OCI-M2 (cell line): ENCODE results near the gene EIF3D.

Experiments
- DNase-seq: peaks from one replicate; lab custom pipeline; 2025; ENCODE audit not compliant: unreplicated experiment; lab: John Stamatoyannopoulos, UW

Gene EIF3D

DNA sequence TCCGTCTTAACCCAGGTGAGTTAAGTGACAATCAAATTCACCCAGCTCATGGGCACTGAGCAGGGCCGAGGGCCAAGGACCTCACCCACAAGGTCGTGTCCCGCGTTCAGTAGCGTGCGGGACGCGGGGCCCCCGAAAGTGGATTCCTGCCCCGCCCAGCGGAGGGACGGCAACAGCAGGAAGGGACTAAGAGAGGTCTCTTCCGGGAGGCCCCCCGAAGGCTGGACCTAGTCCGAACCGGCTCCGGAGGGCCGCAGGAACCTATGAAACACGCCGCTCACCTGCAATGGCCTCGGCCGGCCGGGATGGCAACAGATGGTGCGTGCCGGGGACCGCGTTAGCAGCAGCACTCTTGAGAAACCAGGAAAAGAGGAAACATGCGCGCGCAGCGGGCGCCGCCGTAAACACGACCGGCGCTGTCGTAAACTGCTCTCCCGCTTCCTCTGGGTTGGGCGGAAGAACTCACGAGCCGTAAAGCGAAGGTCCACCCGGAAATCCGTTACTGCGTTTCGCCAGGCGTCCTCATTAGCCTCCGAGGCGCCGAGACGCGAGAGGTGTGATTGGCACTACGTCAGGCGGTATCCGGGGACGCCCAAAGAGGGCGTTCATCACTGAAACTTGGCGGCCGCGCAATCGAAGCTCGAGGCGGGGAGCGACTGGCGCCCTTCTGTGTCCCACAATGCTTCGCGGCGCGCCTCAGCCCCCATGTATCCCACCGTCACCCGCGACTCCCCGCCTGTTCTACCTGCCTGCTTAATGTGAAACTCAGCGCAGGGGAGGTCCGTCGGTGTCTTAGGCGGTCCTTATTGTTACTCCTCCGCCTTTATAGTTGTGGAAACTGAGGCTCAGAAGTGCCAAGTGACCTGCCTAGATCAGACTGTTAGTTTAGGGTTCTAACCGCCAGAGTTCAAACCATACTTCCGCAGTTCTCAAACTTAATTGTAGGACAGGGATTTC, at the start of gene EIF3D:
Gene EIF3D, minus strand, starts transcription at position 372 of the 957 bp plus-strand sequence. CDS start 3,045 bp downstream, outside the sequence.
- peak; percentile 92 for DNase-seq

- no peak for DNase-seq
These were observed 49.7 kb upstream of the EIF3D start for GRCh38 chr22:36578619-36579018.

- DNase-seq = no peak
These were observed 48.1 kb upstream of the EIF3D start for GRCh38 chr22:36577019-36577418.

DNA sequence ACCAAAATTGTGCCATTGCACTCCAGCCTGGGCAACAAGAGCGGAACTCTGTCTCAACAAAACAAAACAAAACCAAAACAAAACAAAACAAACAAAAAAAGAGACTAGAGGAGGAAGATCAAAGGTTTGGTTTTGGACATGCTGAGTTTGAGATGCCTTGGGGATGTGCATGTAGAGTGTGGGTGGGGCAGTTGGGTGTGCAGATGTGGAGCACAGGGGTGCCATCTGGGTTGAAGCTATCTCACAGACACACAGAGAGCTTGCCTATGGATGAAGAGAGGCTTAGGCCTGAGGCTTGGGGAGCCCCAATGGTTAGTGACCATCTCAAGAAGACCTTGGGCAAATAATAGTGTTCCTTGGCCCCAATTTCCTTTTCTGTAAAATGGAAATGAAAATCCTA, 45.8 kb upstream of the EIF3D start:
- no peak for DNase-seq

DNA sequence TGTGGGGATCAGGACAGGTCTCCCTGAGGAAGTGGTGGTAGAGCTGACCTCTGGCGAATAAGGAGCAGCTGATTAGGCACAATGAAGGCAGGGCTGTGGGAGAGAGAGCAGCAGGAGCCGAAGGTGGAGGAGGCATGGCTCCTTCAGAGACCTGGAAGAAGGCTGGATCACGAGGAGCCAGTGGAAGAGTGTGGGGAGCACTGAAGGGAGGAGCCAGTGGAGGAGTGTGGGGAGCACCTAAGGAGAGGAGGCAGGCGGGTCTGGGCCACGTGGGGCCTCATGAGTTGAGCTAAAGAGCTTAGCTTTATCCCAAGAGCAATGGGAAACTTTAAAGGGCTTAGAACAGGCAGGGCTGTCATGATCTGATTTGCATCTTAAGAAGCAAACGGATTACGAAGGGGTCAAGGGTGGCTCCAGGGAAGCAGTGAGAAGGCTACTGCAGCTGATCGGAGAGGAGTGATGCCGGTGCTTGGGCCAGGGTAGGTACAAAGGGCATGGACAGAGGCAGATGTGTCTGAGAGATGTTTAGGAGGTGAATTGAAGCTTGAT, 44.9 kb upstream of the EIF3D start:
- no peak for DNase-seq

DNA sequence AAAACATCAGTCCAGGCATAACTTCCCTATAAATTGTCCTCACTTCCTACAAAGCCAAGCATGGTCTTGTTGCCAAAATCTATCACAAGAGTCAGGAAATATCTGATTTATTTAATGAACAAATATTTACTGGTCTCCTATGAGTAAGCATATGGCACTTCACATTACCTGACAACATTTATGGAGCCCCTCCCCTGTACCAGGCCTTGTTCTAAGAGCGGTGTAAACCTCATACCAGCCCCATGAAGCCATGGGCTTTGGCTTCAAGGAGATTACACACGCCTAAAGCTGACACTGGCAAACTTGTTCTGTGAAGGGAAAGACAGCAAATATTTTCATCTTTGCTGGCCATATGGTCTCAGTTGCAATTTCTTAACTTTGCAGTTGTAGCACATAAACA, 43.0 kb upstream of the EIF3D start:
- DNase-seq = no peak

DNA sequence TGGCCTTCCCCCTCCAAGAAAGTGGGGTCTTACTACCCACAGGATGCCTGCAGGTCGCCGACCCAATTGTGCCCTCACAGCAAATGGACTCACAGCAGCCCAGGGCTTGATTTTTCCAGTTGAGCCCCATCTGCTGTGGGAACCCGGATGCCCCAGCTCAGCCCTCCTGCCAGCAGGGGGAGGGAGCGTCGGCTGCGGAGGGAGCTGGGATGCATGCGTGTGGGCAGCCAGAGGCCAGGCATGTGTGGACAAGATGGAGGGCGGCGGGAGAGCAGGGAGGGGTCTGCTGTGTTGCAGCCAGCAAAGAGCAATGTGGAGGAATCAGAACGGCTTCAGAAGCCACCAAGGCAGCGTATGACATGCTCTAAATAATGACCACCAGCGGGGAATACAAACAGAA, 41.0 kb upstream of the EIF3D start:
- DNase-seq = no peak

DNA sequence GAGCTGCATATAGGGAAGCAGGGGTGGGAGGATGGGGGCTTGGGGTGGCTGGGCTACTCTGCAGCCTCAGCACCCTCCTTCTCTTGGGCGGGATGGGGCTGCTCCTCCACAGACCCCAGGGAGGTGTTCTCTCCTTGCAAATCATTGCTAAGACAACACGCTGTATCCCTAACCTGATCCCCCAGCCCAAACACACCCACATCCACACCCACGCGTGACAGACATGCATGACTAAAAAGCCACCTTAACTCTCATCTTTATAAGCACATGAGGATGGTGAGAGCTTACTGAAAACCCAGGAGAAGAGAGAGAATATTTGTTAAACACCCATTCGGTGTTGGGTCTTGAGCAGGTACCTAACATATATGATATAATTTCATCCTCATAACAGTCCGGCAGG, 39.9 kb upstream of the EIF3D start:
- DNase-seq = no peak

GRCh38 chr22:36566720-36567119, 37.8 kb upstream of the EIF3D start:
- no peak for DNase-seq

GRCh38 chr22:36565686-36566085, 36.7 kb upstream of the EIF3D start:
- no peak for DNase-seq

DNA sequence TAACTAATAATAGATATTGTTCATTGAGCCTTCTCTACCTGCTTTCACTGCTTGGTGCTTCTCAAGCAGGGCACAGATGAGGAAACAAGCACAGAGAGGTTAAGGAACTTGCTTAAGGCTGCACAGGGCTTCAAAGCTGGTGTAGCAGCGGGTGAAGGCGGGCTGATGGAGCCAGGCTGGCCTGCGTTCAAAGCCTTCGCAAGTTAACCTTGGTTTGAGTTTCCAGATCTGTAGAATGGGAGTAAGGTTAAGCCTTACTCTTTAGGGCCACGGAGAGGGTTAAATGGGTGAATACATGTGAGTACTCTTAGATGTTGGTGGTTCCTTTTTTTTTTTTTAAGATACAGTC, 36.2 kb upstream of the EIF3D start:
- DNase-seq = no peak

DNA sequence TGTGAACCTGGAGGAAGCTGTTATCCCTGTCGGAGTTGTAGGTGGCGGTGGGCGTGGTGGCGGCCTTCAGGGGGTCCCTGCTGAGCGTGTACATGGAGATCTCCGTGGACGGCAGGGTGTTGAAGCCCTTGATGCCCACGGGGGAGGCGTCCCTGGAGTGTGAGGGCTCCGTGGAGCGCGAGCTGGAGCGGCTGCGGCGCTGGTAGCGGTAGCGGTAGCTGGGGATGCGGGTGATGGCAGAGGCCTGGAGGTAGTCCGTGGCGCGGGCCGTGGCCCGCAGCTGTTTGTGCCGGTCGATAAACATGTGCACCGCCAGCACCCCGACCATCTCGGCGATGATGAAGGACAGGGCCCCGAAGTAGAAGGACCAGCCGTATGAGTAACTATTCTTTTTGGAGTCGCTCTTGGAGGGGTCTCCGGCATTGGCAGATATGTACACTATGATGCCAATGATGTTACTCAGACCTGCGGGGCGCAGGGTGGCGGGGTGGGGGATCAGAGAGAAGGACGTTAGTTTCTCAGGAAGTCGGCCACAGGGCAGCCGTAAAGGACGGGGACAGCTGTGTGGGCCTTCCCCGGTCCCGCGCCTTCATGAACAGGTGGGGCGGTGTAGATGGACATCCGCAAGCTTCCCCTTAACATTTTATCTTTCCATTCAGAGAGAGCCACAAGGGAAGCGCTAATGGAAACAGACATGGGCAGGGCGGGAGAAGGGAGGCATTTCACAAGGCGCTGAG, 35.6 kb upstream of the EIF3D start:
- DNase-seq = no peak

DNA sequence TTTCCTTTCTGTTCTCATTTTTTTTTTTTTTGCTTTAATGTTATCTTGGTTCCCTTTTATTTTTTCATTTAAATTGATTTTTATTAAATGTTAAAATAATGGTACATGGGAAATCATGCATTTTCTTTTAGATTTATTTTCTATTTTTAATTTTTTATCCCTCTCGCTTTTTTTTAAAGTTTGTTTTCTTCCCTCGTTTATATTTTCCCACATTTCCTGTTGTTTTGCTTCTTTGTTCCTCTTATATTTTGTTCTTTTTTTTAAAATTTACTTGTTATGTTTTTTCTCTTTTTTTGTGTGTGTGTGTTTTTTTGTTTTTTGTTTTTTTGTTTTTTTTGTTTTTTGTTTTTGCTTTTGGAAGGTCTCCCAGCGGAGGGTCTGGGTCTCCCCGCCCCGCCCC, 34.9 kb upstream of the EIF3D start:
- DNase-seq = no peak

DNA sequence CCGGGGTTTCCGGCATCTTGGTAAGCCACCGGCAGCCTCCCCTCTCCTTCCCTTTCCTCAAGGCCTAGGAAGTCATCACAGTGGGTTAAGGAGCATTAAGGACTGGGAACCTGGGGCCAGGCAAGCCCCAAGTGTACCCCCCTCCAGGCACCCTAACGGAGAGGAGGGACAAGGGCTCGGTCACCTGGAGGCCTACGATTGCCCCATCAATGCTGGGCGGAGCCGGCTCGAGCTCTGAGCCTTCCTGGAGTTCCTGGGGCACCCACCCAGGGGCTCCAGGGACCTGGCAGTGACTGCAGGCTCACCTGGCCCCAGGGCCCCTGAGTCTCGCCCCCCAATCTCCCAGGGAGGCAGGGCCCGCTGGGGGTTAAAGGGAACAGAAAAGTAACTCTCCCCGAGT, 34.5 kb upstream of the EIF3D start:
- no peak for DNase-seq

- no peak for DNase-seq
These were observed 34.0 kb upstream of the EIF3D start for GRCh38 chr22:36563001-36563400.

DNA sequence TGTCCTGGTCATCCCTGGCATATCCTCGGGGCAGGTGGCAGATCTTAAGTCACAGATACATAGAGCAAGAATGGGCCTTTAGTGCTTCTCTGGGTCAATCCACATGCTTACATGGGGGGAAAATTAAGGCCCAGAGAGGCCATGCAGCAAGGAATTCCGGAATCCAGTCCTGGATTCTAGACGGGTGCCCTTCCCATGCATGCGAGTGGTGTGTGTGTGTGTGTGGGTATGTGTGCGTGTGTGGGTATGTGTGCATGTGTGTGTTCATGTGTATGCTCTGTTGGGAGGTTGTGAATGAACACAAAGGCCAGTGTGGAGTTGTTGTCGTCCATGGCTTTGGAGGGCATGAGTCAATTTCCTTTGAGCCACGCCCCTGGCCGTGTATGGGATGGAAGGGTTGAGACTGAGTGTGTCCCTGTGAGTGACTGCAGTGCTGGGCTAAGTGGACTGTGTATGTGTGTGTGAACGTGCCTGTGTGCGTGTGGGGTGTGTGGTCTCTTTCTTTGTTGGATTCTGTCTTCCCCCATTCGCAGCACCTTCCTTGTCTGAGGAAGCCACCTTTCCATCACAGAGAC, 33.4 kb upstream of the EIF3D start:
- no peak for DNase-seq

DNA sequence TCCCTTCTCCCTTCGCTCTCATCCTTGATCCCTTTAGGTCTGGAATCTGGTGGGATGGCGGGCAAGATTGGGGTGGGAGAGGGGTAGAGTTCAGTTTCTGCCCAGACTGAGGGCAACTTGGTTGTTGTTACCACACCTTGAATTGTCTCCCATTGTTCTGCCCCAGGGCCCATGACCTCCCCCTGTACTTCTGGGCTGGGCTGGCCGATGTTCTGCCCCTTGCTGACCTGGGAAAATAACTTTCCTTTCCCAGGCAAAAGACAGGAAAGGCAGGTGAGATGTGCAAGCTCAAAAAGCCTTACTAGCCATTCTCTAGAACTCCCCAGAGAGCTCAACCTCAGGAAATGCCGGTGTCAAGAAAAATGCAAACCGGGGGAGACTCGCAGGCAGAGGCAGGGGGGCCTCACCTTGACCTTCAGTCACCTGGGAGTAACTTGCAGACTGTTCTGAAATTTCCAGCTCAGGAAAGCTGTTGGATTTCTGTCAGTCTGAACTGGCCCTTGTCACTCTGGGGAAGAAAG, 32.4 kb upstream of the EIF3D start:
- no peak for DNase-seq

- no peak for DNase-seq
These were observed 31.0 kb upstream of the EIF3D start for GRCh38 chr22:36560001-36560400.

DNA sequence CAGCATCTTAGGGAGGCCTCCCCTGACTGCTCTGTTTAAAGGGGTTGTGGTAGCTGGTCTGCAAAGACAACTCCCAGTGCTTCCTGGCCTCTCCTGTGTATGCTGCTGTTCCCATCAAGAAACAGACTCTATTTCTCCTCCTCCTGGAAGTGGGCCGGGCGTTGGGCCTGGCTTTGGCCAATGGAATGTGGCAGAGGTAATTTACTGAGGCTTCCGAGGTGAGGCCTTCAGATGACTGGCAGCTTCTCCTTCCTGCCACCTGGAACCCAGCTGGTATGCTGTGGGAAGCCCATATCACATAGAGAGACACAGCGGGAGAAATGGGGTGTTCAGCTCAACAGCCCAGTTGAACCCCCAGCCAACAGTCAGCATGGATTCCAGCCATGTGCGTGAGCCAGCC, 25.1 kb upstream of the EIF3D start:
- DNase-seq = no peak

GRCh38 chr22:36552289-36552688, 23.3 kb upstream of the EIF3D start:
- no peak for DNase-seq

DNA sequence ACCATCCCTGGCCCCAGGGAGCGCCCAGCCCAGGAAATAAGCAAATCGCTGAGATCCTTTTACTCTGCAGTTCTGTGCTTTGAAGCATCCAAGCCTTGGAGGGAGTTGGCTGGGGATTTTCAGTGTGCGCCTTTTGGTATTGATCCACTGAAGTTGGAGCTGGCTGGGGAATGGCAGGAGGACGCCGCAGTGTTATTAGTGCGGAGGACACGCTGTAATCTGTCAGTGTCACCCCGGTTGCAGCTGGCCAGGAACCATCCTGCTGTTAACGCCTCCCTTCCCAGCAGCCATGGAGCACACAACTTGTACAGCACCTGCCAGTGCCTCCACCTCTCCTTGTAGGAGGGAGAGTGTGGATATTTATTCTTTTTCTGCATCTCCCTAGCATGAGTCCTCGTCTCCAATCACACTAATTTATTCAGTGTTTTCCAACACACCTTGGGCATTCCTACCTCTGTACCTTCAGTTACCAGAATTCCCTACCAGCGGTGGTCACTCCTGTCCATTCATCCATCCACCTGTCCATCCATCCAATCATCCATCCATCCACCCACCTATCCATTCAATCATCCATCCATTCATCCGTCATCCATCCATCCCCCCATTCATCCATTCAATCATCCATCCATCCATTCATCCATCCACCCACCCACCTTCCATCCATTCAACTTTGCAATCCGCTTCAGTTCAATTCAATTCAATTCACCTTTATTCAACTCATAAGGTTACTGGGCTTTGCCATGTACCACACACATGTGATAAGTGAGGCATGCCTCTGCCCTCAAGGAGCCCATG, 21.9 kb upstream of the EIF3D start:
- no peak for DNase-seq
